ENCODE data around the gene LRRC8D. TPM values are rescaled to one million over a fixed set of nuclear protein-coding genes. Genes with fewer than 3 reads are reported as not detected.

LRRC8D gene
- polyA plus RNA-seq, 1 donor = 7.0 TPM

GRCh38 chr1:89939059-89939570 is 118.3 kb downstream of the LRRC8D start:
- DNase-seq (ENCODE audit: low read depth) = no peak

- DNase-seq (ENCODE audit: low read depth) = no peak
Observed at GRCh38 chr1:89939693-89940438, 119.0 kb downstream of the LRRC8D start.

- DNase-seq (ENCODE audit: low read depth) = no peak
Observed at GRCh38 chr1:89941110-89941766, 120.4 kb downstream of the LRRC8D start.

GRCh38 chr1:89942014-89942413 is 121.2 kb downstream of the LRRC8D start:
- no peak for DNase-seq (ENCODE audit: low read depth)

- no peak for DNase-seq (ENCODE audit: low read depth)
Observed at GRCh38 chr1:89942825-89943658, 122.2 kb downstream of the LRRC8D start.

- DNase-seq (ENCODE audit: low read depth) = no peak
Observed at GRCh38 chr1:89943846-89944781, 123.3 kb downstream of the LRRC8D start.

GRCh38 chr1:89945852-89946476 is 125.1 kb downstream of the LRRC8D start:
- no peak for DNase-seq (ENCODE audit: low read depth)

GRCh38 chr1:89946532-89946931 is 125.7 kb downstream of the LRRC8D start:
- DNase-seq (ENCODE audit: low read depth) = no peak

- no peak for DNase-seq (ENCODE audit: low read depth)
Observed at GRCh38 chr1:89948722-89949345, 128.0 kb downstream of the LRRC8D start.

- DNase-seq (ENCODE audit: low read depth) = no peak
Observed at GRCh38 chr1:89949991-89950624, 129.3 kb downstream of the LRRC8D start.

- DNase-seq (ENCODE audit: low read depth) = no peak
Observed at GRCh38 chr1:89950703-89951102, 129.9 kb downstream of the LRRC8D start.

GRCh38 chr1:89951766-89952604 is 131.2 kb downstream of the LRRC8D start:
- DNase-seq (ENCODE audit: low read depth) = no peak

GRCh38 chr1:89952605-89953130 is 131.8 kb downstream of the LRRC8D start:
- no peak for DNase-seq (ENCODE audit: low read depth)

- DNase-seq (ENCODE audit: low read depth) = no peak
Observed at GRCh38 chr1:89953131-89953626, 132.3 kb downstream of the LRRC8D start.

- no peak for DNase-seq (ENCODE audit: low read depth)
Observed at GRCh38 chr1:89953929-89954328, 133.1 kb downstream of the LRRC8D start.

- DNase-seq (ENCODE audit: low read depth) = no peak
Observed at GRCh38 chr1:89954401-89954800, 133.6 kb downstream of the LRRC8D start.

- DNase-seq (ENCODE audit: low read depth) = no peak
Observed at GRCh38 chr1:89955311-89956205, 134.7 kb downstream of the LRRC8D start.
